ENCODE results near the gene CSNK1G1. TPM values are rescaled to one million over a fixed set of nuclear protein-coding genes. Genes with fewer than 3 reads are reported as not detected.

Gene CSNK1G1
- total and polyA plus RNA-seq, 2 of the 4 experiments (the other 2 are of a cell fraction), result 7.4 to 29.4 TPM

GRCh38 chr15:64136347-64136746, 219.6 kb downstream of the CSNK1G1 start:
- Histone ChIP-seq H3K23ac (ENCODE audit: low read depth, low read length) (no peak overlapping the region), H4K20me1 (ENCODE audit: insufficient read depth, low read length) (0 out of 2 replicates have a peak, but pooled peaks cover 5% of the 10 kb centered on the region), H3K56ac (ENCODE audit: extremely low read depth, insufficient read depth, low read length) (no peak overlapping the region), H3K4me2 (ENCODE audit: low read depth, low read length) (no peak overlapping the region), H3K27ac (ENCODE audit: insufficient read depth, low read length) (no peak overlapping the region), H3K9me3 (ENCODE audit: control insufficient read depth, insufficient read depth, low read length) (no peaks in the 10 kb centered on the region), H3K36me3 (ENCODE audit: control insufficient read depth, insufficient read depth, low read length) (peaks cover 57% of the 10 kb centered on the region), H3K4me1 (ENCODE audit: control insufficient read depth, insufficient read depth, low read length) (no peaks in the 10 kb centered on the region; the same call in 1 of the 2 replicates), H3K9me1 (ENCODE audit: insufficient read depth, low read length) (peaks cover 22% of the 10 kb centered on the region), H3K18ac (ENCODE audit: low read depth, low read length) (no peak overlapping the region), H2AK5ac (ENCODE audit: low read depth, low read length) (no peak overlapping the region), H2AFZ (replicated peaks; ENCODE audit: low read length, poor library complexity) (no peak overlapping the region), H3K14ac (replicated peaks; ENCODE audit: low read depth, low read length) (no peak overlapping the region), H2BK20ac (ENCODE audit: low read depth, low read length) (no peak overlapping the region), H3K79me1 (ENCODE audit: low read depth in 1 of 2, low read length in 2 of 2) (peaks cover 5 to 23% of the 10 kb centered on the region in 2 experiments; a peak in 1 of 4 replicates), H3K4ac (ENCODE audit: low read depth, low read length) (no peak overlapping the region), H4K5ac (ENCODE audit: low read depth, low read length) (no peak overlapping the region), H2BK5ac (ENCODE audit: low read depth, low read length, poor library complexity, severe bottlenecking) (no peak overlapping the region), H2BK120ac (ENCODE audit: low read depth, low read length) (no peak overlapping the region), H3K27me3 (ENCODE audit: control insufficient read depth, insufficient read depth, low read length) (no peaks in the 10 kb centered on the region), H3K9ac (ENCODE audit: low read depth, low read length) (no peak overlapping the region), H4K91ac (ENCODE audit: insufficient read depth, low read depth, low read length) (no peak overlapping the region), H3K4me3 (ENCODE audit: insufficient read depth, low read depth, low read length) (no peak overlapping the region), H2BK15ac (ENCODE audit: low read depth, low read length) (no peak overlapping the region), H2AK9ac (replicated peaks; ENCODE audit: low read depth, low read length, poor library complexity) (no peak overlapping the region), H4K8ac (ENCODE audit: low read depth in 2 of 2, low read length in 2 of 2) (no peak overlapping the region)
- ATAC-seq (ENCODE audit: low read depth), result no peak
- 100% methylated on average over 1 of the region's 7 CpGs; no CpG with 5 or more reads in 1 of the 2 experiments for WGBS, 2 experiments (ENCODE audit: extremely low coverage in 2 of 2, insufficient read length in 1 of 2)
- BruUV-seq (replicated peaks), result no TSS peak
- intact Hi-C loops (cut with micrococcal nuclease), result no loop called here
- in situ Hi-C loops (cut with MboI; ENCODE audit: low sequenced_read_pairs), result no loop called here
- ChIA-PET CTCF (no interaction called here), POLR2A (ENCODE audit: unreplicated experiment) (no interaction called here)
- TF ChIP-seq CHD1 (IDR thresholded peaks at IDR 0.05; ENCODE audit: low read depth, low read length) (no peak), CEBPB (IDR thresholded peaks at IDR 0.05; ENCODE audit: low read depth, low read length) (no peak), RAD21 (IDR thresholded peaks at IDR 0.05; ENCODE audit: low read length) (no peak), MAFK (IDR thresholded peaks at IDR 0.05; ENCODE audit: low read depth, low read length) (no peak), USF2 (IDR thresholded peaks at IDR 0.05; ENCODE audit: low read depth, low read length) (no peak), FOS (IDR thresholded peaks at IDR 0.05; ENCODE audit: low read depth, low read length) (no peak), POLR2A (IDR thresholded peaks at IDR 0.05; ENCODE audit: low read depth, low read length) (no peak), MAZ (IDR thresholded peaks at IDR 0.05; ENCODE audit: borderline replicate concordance, low read depth, low read length) (no peak), BHLHE40 (IDR thresholded peaks at IDR 0.05; ENCODE audit: low read depth, low read length) (no peak), MXI1 (IDR thresholded peaks at IDR 0.05; ENCODE audit: borderline replicate concordance, low read depth, low read length) (no peak), RFX5 (IDR thresholded peaks at IDR 0.05; ENCODE audit: low read depth, low read length) (no peak), NFE2L2 (IDR thresholded peaks at IDR 0.05; ENCODE audit: low read depth, low read length) (no peak), SMC3 (IDR thresholded peaks at IDR 0.05; ENCODE audit: low read depth, low read length) (no peak), RCOR1 (IDR thresholded peaks at IDR 0.05; ENCODE audit: insufficient replicate concordance, low read length) (no peak)
- TF ChIP-seq, protein P1, sequence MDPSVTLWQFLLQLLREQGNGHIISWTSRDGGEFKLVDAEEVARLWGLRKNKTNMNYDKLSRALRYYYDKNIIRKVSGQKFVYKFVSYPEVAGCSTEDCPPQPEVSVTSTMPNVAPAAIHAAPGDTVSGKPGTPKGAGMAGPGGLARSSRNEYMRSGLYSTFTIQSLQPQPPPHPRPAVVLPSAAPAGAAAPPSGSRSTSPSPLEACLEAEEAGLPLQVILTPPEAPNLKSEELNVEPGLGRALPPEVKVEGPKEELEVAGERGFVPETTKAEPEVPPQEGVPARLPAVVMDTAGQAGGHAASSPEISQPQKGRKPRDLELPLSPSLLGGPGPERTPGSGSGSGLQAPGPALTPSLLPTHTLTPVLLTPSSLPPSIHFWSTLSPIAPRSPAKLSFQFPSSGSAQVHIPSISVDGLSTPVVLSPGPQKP (IDR thresholded peaks at IDR 0.05; ENCODE audit: borderline replicate concordance, low read depth, low read length), result no peak
- TF ChIP-seq, protein P2, sequence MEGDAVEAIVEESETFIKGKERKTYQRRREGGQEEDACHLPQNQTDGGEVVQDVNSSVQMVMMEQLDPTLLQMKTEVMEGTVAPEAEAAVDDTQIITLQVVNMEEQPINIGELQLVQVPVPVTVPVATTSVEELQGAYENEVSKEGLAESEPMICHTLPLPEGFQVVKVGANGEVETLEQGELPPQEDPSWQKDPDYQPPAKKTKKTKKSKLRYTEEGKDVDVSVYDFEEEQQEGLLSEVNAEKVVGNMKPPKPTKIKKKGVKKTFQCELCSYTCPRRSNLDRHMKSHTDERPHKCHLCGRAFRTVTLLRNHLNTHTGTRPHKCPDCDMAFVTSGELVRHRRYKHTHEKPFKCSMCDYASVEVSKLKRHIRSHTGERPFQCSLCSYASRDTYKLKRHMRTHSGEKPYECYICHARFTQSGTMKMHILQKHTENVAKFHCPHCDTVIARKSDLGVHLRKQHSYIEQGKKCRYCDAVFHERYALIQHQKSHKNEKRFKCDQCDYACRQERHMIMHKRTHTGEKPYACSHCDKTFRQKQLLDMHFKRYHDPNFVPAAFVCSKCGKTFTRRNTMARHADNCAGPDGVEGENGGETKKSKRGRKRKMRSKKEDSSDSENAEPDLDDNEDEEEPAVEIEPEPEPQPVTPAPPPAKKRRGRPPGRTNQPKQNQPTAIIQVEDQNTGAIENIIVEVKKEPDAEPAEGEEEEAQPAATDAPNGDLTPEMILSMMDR (conservative IDR thresholded peaks at IDR 0.05; ENCODE audit: low read depth, low read length), result no peak
- no peak for DNase-seq
- dilution Hi-C loops (cut with HindIII; ENCODE audit: low sequenced_read_pairs, unreplicated experiment), result no loop called here
